ENCODE results near the gene FAM120B.

The FAM120B gene

DNA sequence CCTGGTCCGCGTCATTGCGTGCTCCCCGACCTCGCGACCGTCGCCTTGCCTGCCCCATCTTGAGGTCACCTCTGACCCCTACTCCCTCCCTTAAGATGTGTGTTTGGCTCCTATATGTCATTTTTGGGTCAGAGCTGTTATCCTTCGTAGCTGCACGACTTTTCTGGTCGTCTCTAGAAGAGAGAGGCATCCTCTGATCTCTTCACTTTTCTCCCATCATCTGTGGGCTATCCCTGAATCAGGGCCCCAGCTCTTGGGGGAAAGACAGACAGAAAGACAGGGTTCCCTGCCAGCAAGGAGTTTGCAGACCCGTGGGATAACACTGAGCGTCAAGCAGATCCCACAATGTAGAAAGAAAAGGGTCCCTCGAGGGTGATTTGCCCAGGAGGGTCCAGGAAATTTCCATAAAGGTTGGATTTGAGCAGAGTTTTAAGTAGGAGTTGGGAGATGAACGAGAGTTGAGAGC, 555 bp downstream of the FAM120B start:
- ChIA-PET POLR2A (no interaction called here), CTCF (interaction anchor here (0.7 kb wide), 1 partner anchor 20 kb away, joined by 3 read pairs; no protein-coding TSS in a partner anchor)
- DNase-seq (ENCODE audit: extremely low spot score) = no peak
- TF ChIP-seq, protein P1, sequence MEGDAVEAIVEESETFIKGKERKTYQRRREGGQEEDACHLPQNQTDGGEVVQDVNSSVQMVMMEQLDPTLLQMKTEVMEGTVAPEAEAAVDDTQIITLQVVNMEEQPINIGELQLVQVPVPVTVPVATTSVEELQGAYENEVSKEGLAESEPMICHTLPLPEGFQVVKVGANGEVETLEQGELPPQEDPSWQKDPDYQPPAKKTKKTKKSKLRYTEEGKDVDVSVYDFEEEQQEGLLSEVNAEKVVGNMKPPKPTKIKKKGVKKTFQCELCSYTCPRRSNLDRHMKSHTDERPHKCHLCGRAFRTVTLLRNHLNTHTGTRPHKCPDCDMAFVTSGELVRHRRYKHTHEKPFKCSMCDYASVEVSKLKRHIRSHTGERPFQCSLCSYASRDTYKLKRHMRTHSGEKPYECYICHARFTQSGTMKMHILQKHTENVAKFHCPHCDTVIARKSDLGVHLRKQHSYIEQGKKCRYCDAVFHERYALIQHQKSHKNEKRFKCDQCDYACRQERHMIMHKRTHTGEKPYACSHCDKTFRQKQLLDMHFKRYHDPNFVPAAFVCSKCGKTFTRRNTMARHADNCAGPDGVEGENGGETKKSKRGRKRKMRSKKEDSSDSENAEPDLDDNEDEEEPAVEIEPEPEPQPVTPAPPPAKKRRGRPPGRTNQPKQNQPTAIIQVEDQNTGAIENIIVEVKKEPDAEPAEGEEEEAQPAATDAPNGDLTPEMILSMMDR (IDR thresholded peaks at IDR 0.05; ENCODE audit: control extremely low read depth, extremely low read depth, low read depth, missing control alignments) = no peak

DNA sequence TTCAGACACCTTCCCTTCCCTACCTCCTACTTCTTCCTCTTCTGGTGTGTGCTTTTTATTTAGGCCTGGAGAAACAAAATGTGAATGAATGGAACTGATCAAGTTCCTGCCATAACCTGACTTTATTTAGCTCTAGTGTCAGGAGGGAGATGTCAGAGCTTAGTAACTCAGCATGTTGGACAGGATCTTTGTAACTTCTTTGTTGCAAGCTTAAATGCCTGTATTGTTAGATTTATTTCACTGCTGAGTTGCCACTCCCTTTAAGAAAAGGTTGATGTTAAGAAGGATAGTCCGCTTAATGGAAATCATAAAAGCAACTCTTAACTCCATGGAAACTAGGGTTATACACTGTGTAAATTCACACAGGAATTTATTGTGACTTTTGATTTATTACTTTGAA, 2.2 kb downstream of the FAM120B start:
- TF ChIP-seq, protein P1 (IDR thresholded peaks at IDR 0.05; ENCODE audit: control extremely low read depth, extremely low read depth, low read depth, missing control alignments) = no peak
- no peak for DNase-seq (ENCODE audit: extremely low spot score)
- ChIA-PET CTCF (no interaction called here), POLR2A (no interaction called here)

DNA sequence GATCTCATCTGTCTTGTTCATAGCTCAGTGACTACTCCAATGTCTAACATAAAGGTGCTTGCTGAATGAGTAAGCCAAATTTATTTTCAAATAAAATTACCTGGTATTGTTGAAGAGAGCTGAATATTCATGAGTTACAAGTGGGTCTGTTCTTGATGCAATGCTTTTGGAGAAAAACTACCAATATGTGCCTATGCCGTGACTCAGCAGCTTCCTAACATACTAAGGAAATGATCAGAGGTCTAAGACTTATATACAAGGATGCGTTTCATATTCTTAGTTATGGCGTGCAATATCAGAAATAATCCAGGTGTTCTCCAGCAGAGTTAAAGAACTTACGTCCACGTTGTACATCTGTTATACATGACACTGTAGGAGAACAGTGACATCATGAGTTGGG, 5.1 kb downstream of the FAM120B start:
- ChIA-PET CTCF (interaction anchor here (1.5 kb wide), 1 partner anchor 19 kb away, joined by 4 read pairs; no protein-coding TSS in a partner anchor), POLR2A (no interaction called here)
- no peak for DNase-seq (ENCODE audit: extremely low spot score)
- TF ChIP-seq, protein P1 (IDR thresholded peaks at IDR 0.05; ENCODE audit: control extremely low read depth, extremely low read depth, low read depth, missing control alignments) = no peak

DNA sequence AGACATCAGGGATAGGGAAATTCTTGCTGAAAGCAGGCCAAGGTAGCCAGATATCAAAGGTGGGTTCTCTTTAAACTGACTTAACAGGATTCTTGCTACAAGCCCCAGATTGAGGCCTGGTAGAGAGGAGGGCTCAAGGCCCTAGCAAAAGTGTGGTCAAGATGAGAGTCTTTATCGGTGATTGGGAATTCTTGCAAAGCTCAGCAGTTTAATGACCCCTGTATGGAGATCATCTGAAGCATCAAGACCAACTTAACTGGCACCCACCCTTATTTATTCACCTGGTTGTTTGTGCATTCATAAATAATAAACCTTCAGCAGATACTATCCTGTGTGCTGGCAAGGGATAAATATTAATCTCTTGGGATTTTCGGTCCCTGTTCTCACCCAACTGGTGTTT, 6.3 kb downstream of the FAM120B start:
- ChIA-PET CTCF (interaction anchor here (1.5 kb wide), 1 partner anchor 18 kb away, joined by 4 read pairs; no protein-coding TSS in a partner anchor), POLR2A (no interaction called here)
- TF ChIP-seq, protein P1 (IDR thresholded peaks at IDR 0.05; ENCODE audit: control extremely low read depth, extremely low read depth, low read depth, missing control alignments) = no peak
- no peak for DNase-seq (ENCODE audit: extremely low spot score)

DNA sequence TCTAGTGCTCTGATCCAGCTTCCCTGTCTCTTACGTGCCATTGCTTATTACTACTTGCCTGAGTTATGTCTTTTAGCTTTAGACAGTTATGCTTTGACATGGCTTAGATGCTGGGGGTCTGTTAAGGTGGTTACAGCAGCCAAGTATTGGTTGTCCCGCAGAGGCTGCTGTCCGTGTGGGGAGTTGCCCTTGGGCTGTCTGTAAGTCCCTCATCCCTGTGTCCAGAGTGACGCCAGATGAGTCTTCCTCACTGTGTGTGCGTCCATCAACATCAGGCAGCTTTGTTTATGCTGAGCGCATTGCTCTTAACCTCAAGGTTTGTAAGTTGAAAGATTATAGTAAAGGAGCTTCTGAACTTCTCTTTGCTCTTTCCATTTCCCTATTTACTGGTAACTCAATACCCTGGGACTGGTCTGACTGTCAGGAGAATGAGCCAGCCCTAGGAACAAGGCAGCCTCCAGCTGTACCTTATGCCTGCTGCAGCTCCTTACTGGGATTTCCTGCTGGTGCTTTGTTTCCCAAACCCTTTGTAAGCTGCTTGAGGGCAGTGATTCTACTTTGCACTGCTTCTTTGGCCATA, 7.2 kb downstream of the FAM120B start:
- TF ChIP-seq, protein P1 (IDR thresholded peaks at IDR 0.05; ENCODE audit: control extremely low read depth, extremely low read depth, low read depth, missing control alignments) = no peak
- no peak for DNase-seq (ENCODE audit: extremely low spot score)
- ChIA-PET CTCF (no interaction called here), POLR2A (no interaction called here)

DNA sequence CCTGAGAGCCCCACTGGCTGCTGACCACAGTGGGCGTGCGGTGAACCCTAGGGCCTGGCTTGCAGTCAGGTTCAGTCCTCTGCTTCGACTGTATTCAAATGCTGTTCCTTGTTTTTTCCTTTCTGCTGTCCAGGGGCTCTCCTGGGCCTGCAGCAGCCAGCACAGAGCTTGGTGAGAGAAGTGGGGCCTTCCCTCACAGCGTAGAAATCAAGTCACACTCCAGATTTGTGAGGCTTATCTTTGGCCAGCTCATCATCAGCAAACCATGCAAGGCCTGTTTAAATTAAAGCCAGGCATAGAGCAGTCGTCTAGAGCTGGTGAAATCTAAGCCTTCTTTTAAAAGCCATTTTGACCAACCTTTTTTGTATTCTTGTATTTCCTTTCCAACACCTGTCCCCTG, 8.4 kb downstream of the FAM120B start:
- ChIA-PET CTCF (no interaction called here), POLR2A (no interaction called here)
- DNase-seq (ENCODE audit: extremely low spot score) = no peak
- TF ChIP-seq, protein P1 (IDR thresholded peaks at IDR 0.05; ENCODE audit: control extremely low read depth, extremely low read depth, low read depth, missing control alignments) = no peak
